Liver (tissue), 3 donors: ENCODE data around the gene FAM13A.

Experiments
- ATF3 ChIP-seq: IDR thresholded peaks from 2 replicates; pipeline ENCODE4 v1.6.1; 2016; ENCODE audit warnings: antibody characterized with exemption
- CTCF ChIP-seq: fragments of 150-350 bp; IDR thresholded peaks from 2 replicates; pipeline ENCODE4 v1.5.1; 2017; ENCODE audit warnings: improper control_type of control experiment, low read depth, low read length; ENCODE audit not compliant: missing input control
- HNF4G ChIP-seq: IDR thresholded peaks from 2 replicates; pipeline ENCODE4 v1.6.1; 2016; ENCODE audit warnings: antibody characterized with exemption
- MAX ChIP-seq: IDR thresholded peaks from 2 replicates; pipeline ENCODE4 v1.6.1; 2016; ENCODE audit warnings: antibody characterized with exemption
- RAD21 ChIP-seq, 2 donors: IDR thresholded peaks; 2 replicates each; pipeline ENCODE4 v1.6.1; 2016; ENCODE audit warnings: antibody characterized with exemption in 2 of 2, mild to moderate bottlenecking in 2 of 2
- TAF1 ChIP-seq: conservative IDR thresholded peaks from 2 replicates; pipeline ENCODE4 v1.6.1; 2016; ENCODE audit warnings: antibody characterized with exemption, mild to moderate bottlenecking
- YY1 ChIP-seq: IDR thresholded peaks from 2 replicates; pipeline ENCODE4 v1.6.1; 2016; ENCODE audit warnings: antibody characterized with exemption, mild to moderate bottlenecking
- ZBTB33 ChIP-seq: IDR thresholded peaks from 2 replicates; pipeline ENCODE4 v1.6.1; 2016; ENCODE audit warnings: antibody characterized with exemption
- donor health status: healthy.
- donor health status: healthy.

- TF ChIP-seq ZBTB33 (no peak), CTCF (no peak), RAD21 (IDR thresholded peaks at IDR 0.05) (no peak), YY1 (no peak), TAF1 (no peak), HNF4G (no peak), MAX (no peak), ATF3 (no peak)
Observed at GRCh38 chr4:88928852-88929251, 128.1 kb downstream of the FAM13A start.
